Measurements from ENCODE around the gene SLC24A3. TPM values are rescaled to one million over a fixed set of nuclear protein-coding genes. Genes with fewer than 3 reads are reported as not detected.

The SLC24A3 gene
- total and polyA plus RNA-seq, 12 donors: 0.21 to 2.6 (median 0.84) TPM

DNA sequence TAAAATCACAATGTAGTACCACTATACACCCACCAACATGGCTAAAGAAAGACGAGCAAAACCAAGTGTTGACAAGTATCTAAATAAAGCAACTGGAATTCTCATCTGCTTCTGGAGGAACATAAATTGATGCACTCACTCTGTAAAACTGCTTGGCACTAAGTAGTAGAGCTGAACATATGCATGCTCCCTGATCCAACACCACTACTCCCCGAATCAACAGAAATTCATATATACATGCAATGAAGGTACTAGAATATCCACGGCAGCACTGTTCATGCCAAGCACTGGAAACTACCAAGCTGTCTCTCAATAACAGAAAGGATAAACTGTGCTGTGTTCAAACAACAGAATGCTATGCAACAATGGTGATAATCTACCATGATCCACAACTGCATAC is 326.1 kb downstream of the SLC24A3 start:
- Histone ChIP-seq H3K27me3 (peaks cover 0 to 13% (median 0%) of the 10 kb centered on the region in 7 donors), H3K4me3 (no peak overlapping the region), H3K36me3 (no peaks in the 10 kb centered on the region), H3K4me1 (no peaks in the 10 kb centered on the region), H3K27ac (no peak overlapping the region), H3K9me3 (peaks cover 0 to 14% (median 0%) of the 10 kb centered on the region in 11 donors)
- WGBS, 2 donors: 78 to 82% methylated on average over 3 of the region's 3 CpGs
- TF ChIP-seq, protein P1, sequence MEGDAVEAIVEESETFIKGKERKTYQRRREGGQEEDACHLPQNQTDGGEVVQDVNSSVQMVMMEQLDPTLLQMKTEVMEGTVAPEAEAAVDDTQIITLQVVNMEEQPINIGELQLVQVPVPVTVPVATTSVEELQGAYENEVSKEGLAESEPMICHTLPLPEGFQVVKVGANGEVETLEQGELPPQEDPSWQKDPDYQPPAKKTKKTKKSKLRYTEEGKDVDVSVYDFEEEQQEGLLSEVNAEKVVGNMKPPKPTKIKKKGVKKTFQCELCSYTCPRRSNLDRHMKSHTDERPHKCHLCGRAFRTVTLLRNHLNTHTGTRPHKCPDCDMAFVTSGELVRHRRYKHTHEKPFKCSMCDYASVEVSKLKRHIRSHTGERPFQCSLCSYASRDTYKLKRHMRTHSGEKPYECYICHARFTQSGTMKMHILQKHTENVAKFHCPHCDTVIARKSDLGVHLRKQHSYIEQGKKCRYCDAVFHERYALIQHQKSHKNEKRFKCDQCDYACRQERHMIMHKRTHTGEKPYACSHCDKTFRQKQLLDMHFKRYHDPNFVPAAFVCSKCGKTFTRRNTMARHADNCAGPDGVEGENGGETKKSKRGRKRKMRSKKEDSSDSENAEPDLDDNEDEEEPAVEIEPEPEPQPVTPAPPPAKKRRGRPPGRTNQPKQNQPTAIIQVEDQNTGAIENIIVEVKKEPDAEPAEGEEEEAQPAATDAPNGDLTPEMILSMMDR (IDR thresholded peaks at IDR 0.05): no peak
- intact Hi-C loops (cut with DNase I): no loop called here
- no peak for ATAC-seq
- DNase-seq: no peak

DNA sequence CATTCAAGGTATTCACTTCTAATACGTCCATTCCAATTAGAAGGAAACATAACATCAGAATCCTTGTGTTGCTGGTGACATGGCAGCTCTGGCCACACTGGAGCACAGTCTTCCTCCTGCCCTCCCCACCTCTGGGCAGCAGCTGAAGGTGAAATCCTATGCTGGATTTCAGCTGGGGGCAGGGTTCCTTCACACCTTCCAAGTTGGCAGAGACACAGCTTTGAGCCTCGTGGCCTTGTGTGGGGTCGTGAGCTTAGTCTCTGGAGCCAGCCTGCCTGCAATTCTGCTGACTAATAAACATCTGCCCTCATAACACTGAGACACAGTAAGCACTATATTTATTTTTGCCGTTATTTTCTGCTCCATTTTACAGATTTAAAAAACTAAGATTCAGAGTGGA is 326.7 kb downstream of the SLC24A3 start:
- peaks cover 0 to 8% (median 0%) of the 10 kb centered on the region in 7 donors for H3K27me3 ChIP-seq
- DNase-seq: no peak
- no peaks in the 10 kb centered on the region for H3K36me3 ChIP-seq
- H3K4me3 ChIP-seq: no peak overlapping the region
- H3K9me3 ChIP-seq: peaks cover 0 to 14% (median 0%) of the 10 kb centered on the region in 11 donors
- H3K4me1 ChIP-seq: no peaks in the 10 kb centered on the region
- 54 to 61% methylated on average over 4 of the region's 4 CpGs for WGBS, 2 donors
- no peak for ATAC-seq
- intact Hi-C loops (cut with DNase I): no loop called here
- H3K27ac ChIP-seq: no peak overlapping the region
- TF ChIP-seq, protein P1 (IDR thresholded peaks at IDR 0.05): no peak

DNA sequence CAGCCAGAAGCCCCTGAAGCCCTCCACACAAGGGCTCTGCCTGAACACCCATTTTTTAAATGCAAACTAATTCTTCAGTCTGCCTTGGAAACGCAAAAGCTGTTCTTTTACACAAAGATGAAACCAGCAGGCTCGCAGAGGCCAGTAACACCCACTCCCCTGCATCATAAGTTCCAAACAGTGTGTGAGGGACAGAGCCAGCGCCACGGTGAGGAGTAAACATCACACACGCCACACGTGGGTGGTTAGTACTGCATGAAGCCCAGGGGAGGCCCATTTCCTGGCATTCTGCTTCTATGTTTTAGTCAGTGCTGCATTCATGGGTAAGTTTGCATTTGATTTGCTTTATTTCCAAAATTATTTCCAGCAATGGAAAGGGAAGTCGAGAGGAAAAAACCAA is 327.9 kb downstream of the SLC24A3 start:
- ATAC-seq: peak in 4 of 8 donors; percentile 39 to 53 (median 46)
- Histone ChIP-seq H3K27me3 (peaks cover 0 to 6% (median 0%) of the 10 kb centered on the region in 7 donors), H3K4me3 (no peak overlapping the region), H3K36me3 (no peaks in the 10 kb centered on the region), H3K27ac (no peak overlapping the region), H3K9me3 (peaks cover 0 to 8% (median 0%) of the 10 kb centered on the region in 11 donors), H3K4me1 (no peaks in the 10 kb centered on the region)
- TF ChIP-seq, protein P1 (IDR thresholded peaks at IDR 0.05): no peak
- WGBS, 2 donors: 41 to 61% methylated on average over 7 of the region's 7 CpGs
- peak in 1 of 2 donors; percentile 17 for DNase-seq
- intact Hi-C loops (cut with DNase I): no loop called here

DNA sequence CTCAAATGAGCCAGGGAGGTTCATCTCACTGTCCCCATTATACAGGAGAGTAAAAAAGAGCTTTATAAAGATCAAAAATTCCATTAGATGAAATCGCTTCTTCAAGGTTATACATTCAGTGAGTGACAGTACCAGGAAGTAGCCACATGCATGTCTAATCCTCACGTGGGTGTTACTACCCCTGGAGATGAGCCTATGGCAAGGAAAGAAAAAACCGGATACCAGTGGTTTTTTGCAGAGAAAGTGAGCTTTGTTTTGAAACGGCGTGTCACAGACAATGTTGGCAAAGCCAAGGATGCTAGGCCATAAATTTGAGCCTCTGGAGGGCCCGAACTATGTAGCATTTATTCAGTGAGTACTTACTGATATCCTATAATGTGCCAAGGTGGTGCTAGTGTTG is 330.7 kb downstream of the SLC24A3 start:
- H3K4me1 ChIP-seq: no peaks in the 10 kb centered on the region
- 83 to 85% methylated on average over 6 of the region's 6 CpGs for WGBS, 2 donors
- peaks cover 0 to 6% (median 0%) of the 10 kb centered on the region in 7 donors for H3K27me3 ChIP-seq
- TF ChIP-seq, protein P1 (IDR thresholded peaks at IDR 0.05): no peak
- no peak overlapping the region for H3K27ac ChIP-seq
- H3K9me3 ChIP-seq: no peaks in the 10 kb centered on the region
- no peak overlapping the region for H3K4me3 ChIP-seq
- H3K36me3 ChIP-seq: no peaks in the 10 kb centered on the region
- DNase-seq (no peak), ATAC-seq (no peak)
- intact Hi-C loops (cut with DNase I): no loop called here
